ENCODE measurements around the gene MARK2. TPM values are rescaled to one million over a fixed set of nuclear protein-coding genes. Genes with fewer than 3 reads are reported as not detected.

Gene MARK2
- total RNA-seq, 1 donor from 2014 or later, result 16.9 TPM

DNA sequence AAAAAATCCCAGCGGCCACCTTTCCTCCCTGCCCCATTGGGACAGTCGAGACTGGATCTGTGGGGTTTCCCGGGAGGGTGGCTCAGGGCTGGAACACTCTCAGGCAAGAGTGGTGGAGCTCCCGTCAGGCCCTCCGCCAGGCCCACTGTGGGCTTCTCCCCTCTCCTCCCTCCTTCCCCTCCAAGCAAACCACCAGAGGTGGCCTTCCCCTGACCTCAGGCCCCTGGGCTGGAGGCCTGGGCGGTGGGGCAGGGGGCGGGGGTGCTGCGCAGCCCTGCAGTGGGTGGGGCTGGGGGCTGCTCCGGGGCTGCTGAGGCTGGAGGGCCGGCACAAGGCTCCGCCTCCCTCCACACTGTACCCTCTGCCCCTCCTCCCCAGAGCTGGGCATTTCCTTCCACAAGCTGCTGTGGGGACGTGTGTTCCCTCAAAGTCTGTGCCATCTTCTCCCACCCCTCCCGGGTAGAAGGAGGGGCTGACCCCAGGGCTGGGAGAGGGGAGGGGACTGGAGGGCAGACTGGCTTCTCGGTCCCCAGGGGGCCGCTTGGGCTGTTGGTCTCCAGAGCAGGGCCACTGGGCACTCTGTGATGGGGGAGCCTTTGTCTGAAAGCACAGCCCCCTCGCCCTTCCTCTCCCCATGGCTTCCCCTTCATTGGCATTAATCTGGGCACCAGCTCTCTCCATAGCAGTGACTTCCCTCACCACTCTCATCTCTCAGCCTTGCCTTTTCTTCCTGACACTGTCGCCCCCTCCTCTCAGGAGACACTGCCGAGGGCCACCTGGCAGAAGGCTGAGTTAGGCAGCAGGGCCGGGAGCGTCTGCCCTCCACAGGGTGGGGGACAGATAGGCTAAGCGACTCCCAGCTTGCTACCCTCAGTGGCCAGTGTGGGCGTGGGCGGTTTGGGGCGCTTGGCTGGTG lies 70.9 kb downstream of the MARK2 start:
- no peak for DNase-seq

DNA sequence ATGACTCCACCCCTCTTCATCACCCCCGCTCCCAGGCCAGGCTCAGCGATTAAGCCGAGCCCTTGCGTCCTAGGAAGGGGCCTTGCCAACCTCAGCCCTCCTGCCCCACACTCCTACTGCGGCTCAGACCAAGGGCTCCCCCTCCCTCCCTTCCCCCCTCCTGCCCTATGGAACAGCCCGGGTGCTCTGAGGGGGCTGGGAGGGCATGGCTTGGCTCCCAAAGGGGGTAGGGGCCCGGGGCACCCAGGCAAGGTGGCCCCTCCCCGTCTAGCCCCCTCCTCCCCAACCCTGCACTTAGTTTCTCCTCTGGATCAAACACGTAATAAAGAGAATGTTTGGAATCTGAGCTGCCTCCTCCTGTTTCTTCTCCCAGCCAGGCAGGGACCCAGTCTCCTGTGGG lies 71.8 kb downstream of the MARK2 start:
- no peak for DNase-seq

DNA sequence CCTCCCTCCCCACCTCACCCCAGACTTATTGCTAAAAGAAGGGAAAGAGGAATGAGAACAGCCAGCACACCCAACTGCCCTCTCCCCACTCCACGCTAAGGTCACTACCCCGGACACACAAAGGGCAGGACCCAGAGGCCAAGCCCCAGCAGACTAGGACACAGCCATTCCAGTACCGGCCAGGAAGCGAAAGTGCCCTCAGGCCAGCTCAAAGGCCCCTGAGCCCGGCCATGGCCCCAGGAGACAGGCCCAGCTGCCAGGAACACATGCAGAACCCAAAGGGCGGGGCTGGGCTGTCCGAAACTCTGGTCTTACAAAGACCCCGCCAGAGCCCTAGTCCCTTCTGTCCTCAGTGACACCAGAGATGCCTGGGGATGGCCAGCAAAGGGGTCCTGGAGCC lies 72.5 kb downstream of the MARK2 start:
- DNase-seq, result no peak

GRCh38 chr11:63911876-63912275 lies 73.0 kb downstream of the MARK2 start:
- DNase-seq, result no peak

DNA sequence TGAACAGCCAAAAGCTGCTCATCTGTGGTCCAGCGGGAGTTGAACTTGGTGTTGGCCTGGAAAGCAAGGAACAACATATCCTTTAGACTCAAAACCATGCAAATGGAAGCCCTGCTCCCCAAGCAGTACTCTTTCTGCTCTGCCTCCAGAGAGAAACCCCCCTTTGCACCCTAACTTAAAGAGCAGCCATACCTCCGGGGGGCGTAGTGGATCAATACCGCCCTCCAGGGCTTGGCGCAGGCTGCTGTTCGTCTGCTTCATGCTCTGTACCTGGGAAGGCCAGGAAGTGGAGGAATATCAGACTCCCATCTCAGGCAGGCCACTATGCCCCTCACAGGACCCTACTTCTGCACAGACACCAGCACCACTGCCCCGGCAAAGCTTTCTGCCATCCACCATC lies 73.8 kb downstream of the MARK2 start:
- DNase-seq, result no peak

DNA sequence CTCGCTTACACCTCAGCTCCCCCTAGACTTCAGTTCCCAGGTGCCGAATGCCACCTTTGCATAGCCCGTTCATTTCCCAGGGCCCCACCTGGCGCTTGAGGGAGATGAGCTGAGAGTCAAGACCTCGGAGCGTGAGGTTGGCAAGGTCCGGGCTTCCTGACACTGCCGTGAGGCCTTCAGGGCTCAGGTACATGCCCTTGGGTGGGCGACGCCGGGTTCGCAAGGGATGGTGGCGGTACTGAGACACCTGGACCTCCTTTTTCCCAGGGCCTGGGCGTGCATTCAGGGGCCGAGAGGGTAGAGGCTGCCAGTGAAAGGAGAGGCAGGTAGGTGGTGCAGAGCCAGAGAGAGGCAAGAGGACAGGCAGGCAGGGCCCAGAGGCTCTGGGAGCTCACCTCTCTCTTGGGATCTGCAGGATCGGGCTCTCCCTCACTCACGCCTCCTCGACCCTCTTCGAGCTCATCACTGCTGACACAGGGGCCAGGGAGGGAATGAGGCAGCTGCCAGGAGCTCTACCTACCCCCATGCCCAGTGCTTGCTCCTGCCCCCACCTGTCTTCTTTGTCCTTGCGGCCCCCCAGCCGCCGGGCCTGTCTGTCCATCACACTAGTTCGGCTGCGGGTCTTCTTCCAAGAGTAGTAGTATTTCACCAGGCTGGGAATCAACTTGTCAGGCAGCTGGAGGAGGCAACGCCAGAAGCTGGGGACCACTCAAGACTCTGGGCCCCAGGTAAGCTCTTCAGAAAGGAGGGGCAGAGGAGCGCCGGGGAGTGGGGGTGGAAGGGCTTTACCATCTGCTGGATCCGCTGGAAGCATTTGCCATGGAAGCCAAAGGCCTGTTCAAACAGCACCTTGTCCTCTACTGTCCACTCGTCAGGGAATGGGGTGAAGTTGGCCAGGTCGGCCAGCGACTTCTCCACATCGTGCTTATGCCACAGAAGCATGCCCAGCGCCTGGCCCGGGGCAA lies 75.2 kb downstream of the MARK2 start:
- DNase-seq, result no peak

- no peak for DNase-seq
Measured at GRCh38 chr11:63914896-63915691, 76.2 kb downstream of the MARK2 start.

GRCh38 chr11:63915961-63916836 lies 77.3 kb downstream of the MARK2 start:
- no peak for DNase-seq

DNA sequence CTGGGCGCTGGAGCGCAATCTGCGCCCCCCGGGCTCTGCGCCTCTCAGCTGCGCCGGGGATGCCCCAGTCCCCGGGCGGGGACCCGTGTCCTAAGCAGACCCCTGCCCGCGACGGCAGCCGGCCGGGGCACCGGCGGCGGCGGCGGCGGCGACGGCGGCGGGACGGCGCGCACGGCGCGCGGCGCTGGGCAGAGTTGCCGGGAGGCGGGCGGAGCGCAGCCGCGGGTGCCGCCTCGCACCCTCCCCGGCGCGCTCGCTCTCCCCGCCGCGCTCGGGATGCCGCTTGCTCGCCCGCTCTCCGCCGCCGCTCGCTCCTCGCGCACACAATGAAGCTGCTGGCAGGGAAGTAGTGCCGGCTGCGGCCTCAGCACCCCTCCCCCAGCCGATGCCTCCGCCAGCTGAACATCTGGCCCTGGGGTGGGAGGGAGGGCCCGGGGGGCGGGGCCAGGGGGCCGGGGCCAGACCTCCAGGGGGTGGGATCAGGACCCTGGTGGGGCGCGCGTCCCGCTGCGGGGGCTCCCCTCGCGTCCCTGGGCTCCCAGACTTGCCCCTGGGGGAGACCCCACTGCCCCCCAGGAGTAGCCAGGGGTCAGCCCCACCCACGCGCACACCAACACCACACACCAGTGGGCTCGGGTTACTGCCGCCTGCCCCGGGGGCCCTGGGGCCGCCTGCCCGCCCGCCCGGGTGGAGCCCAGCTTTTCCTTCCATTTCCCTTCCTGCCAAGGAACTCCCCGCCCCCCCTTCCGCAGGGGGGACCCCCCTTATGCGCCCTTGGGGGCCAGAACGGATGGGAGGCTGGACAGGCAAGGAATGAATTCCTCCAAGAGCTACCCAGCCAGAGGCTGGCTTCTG lies 78.2 kb downstream of the MARK2 start, which contains the start of gene RCOR2:
Gene RCOR2 (minus strand): TSS at position 328 of the 855 bp plus-strand sequence. CDS start 708 bp downstream, outside the sequence.
- DNase-seq, result peak; percentile 76

DNA sequence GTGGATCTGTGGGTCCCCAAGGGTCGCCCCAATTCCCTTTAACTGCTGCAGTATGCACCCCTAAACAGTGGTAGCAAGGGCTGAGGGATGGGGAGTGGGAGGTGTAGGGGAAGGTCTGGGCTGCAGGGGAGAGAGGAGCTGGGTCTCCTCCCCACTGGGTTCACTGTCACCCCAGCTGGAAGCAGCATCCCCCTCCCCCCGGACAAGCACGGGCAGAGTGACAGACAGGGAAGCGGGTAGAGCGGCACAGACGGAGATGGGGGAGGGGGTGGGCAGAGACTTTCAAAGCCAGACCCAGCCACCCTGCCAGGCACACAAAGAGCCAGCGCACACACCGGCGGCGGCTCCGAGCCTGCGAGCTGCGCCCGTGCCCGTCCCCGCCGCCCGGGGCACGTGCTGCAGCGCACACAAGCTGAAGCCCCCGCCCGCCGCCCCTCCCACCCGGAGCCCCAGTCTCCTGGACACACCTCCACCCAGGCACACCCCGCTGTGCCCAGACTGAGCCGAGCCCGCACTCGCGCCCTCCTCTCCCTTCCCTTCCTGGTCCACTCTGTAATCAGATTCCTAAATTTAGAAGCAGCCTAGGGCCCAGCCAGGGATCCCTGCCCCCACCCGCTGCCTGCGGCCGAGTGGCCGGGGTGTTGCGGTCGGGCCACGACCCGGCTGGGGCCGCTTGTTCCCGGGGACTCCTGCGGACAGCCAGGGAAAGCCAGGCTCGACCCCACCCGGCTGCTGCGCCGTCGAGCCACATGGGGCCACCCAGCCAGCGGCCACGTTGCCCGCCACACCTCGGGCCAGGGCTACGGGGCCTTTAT lies 79.0 kb downstream of the MARK2 start:
- peak; percentile 66 for DNase-seq

GRCh38 chr11:63918507-63919191 lies 79.7 kb downstream of the MARK2 start:
- peak; percentile 61 for DNase-seq

DNA sequence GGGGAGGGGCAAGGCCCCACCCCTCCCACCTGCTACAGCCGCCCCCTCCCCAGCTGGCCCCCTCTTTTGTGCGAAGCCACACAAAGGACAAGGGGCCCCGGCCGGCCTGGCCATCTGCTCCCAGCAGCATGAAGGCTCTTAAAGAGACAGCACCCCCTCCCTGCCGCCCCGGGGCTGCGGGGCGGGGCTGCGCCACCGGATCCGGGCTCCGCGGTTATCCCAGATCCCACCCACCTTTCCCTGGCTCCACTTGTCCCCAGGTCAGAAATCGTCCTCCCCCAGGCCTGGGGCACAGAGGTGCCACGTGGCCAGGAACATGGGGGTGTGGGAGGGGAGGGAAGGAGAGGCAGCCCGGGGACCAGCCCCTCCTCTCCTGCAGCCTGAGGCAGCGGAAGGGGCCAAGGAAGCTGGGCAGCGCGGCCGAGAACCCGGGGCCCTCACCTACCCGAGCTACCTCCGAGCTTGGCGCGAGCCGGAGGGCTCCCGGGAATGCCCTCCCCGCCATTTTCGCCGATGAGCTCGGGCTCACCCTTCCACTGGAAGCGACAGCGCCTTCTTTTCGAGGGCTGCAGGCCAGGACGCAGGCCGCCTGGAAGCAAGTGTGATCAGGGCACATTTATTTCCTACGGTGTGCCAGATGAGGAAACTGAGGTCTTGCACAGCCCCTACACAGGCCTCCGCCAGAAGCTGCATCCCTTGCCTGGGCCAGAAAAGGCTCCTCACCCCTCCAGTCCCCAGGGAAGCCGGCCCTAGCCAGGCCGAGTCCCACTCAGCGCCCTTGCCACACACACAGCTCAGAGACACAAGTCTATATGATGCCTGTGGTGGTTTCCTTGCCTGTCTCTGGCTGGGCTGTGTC lies 80.6 kb downstream of the MARK2 start:
- DNase-seq, result no peak

GRCh38 chr11:63920126-63920938 lies 81.4 kb downstream of the MARK2 start:
- DNase-seq, result no peak

DNA sequence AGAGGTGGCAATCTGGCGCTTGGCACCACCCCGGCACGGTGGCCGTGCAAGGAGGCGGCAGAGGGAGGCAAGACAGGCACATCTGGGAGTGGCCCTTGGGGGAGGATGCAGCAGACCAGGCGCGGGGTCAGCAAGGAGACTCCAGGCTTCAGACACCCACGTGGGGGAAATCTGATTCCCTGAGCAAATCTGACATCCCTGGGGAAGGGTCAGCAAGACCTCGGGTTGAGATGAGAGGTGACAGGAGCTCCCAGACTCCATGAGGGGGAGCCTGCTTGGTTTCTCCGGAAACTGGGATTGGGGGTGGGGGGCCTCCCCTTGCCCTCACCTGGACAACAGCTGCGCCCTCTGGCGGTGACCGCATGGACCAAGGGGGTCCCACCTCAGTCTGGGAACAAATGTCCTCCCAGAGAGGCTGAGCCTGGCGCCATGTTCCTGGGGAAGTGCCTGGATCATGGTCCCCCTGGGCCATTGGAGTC lies 82.1 kb downstream of the MARK2 start:
- no peak for DNase-seq

DNA sequence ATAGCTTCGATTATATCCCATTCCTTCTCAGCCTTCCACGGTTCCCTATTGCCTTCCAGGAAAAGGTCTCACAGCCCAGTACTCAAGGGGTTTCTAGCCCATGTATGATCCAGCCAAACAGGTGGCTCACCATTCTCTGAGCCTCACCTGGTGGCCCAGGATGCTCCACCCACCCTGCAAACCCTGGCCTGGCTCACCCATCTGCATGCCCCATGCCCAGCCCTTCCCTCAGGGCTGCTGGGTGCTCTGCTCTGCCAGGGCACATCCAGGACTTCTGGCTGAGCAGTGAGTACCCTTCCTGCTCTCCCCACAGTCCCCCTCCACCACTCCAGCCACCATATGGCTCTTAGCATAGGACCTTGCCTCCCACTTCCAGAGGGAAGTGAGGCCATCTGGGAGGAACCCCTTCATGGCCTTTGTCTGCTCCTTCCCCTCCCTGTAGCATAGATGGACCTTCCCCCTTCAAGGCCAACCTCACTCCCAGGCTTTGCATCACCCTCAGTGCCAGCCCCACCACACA lies 83.8 kb downstream of the MARK2 start:
- no peak for DNase-seq

- no peak for DNase-seq
Measured at GRCh38 chr11:63923319-63923718, 84.4 kb downstream of the MARK2 start.
